Activated effector memory CD4-positive, alpha-beta T cell treated with Interleukin-2 at 50 U/mL for 16 hours (primary cell): Measurements from ENCODE around the gene CLIP2.
"Not testable (repeated sequence)": the region's sequence is repeated elsewhere in the genome, so short reads cannot be mapped to it uniquely, and the experiment has no call there.

Experiments
- DNase-seq: peaks from one replicate; pipeline ENCODE4 v3.0.0-alpha.2; 2020

The CLIP2 gene

GRCh38 chr7:74300926-74301325 lies 11.7 kb downstream of the CLIP2 start:
- DNase-seq: no peak

GRCh38 chr7:74302745-74303221 lies 13.6 kb downstream of the CLIP2 start:
- no peak for DNase-seq

GRCh38 chr7:74304550-74304949 lies 15.3 kb downstream of the CLIP2 start:
- no peak for DNase-seq

- DNase-seq: no peak
These were observed 17.0 kb downstream of the CLIP2 start for GRCh38 chr7:74306004-74306729.

GRCh38 chr7:74306730-74307469 lies 17.7 kb downstream of the CLIP2 start:
- DNase-seq: no peak

GRCh38 chr7:74307738-74308505 lies 18.7 kb downstream of the CLIP2 start:
- no peak for DNase-seq

GRCh38 chr7:74309181-74309580 lies 20.0 kb downstream of the CLIP2 start:
- DNase-seq: no peak

- no peak for DNase-seq
These were observed 22.1 kb downstream of the CLIP2 start for GRCh38 chr7:74311305-74311744.

- no peak for DNase-seq
These were observed 23.3 kb downstream of the CLIP2 start for GRCh38 chr7:74312418-74313028.

- not testable (repeated sequence) for DNase-seq
These were observed 26.7 kb downstream of the CLIP2 start for GRCh38 chr7:74315891-74316290.

- DNase-seq: no peak
These were observed 28.1 kb downstream of the CLIP2 start for GRCh38 chr7:74317146-74317782.

- DNase-seq: no peak
These were observed 28.8 kb downstream of the CLIP2 start for GRCh38 chr7:74318043-74318442.

- DNase-seq: no peak
These were observed 31.5 kb downstream of the CLIP2 start for GRCh38 chr7:74320645-74321221.

GRCh38 chr7:74322892-74323291 lies 33.7 kb downstream of the CLIP2 start:
- DNase-seq: not testable (repeated sequence)

- no peak for DNase-seq
These were observed 35.5 kb downstream of the CLIP2 start for GRCh38 chr7:74324531-74325209.

- no peak for DNase-seq
These were observed 36.0 kb downstream of the CLIP2 start for GRCh38 chr7:74325210-74325565.

- DNase-seq: no peak
These were observed 40.0 kb downstream of the CLIP2 start for GRCh38 chr7:74329225-74329624.

GRCh38 chr7:74332373-74333176 lies 43.4 kb downstream of the CLIP2 start:
- no peak for DNase-seq

GRCh38 chr7:74334030-74334429 lies 44.8 kb downstream of the CLIP2 start:
- DNase-seq: no peak

- DNase-seq: no peak
These were observed 48.7 kb downstream of the CLIP2 start for GRCh38 chr7:74337926-74338325.
